Vagina (tissue), 2 donors: ENCODE data around the gene DHFR.

ENCODE experiments used
- CTCF ChIP-seq, 3 experiments: fragments of 450-650 bp in 2 of 3; fragments of 200-600 bp in 1 of 3; sonication (generic) in 1 of 3; IDR thresholded peaks; one replicate each; pipeline ENCODE4 v1.5.1; 2017 to 2019; ENCODE audit warnings: antibody characterized with exemption in 3 of 3, mild to moderate bottlenecking in 2 of 3, moderate library complexity in 2 of 3
- POLR2A ChIP-seq, 2 donors: fragments of 450-650 bp; IDR thresholded peaks; one replicate each; pipeline ENCODE4 v1.6.1; 2017; ENCODE audit warnings: antibody characterized with exemption in 2 of 2, mild to moderate bottlenecking in 2 of 2, moderate library complexity in 2 of 2
- POLR2AphosphoS5 ChIP-seq, 2 donors: sonication (generic); formaldehyde crosslinking; IDR thresholded peaks; one replicate each; pipeline ENCODE4 v1.9.0; 2017; ENCODE audit warnings: antibody characterized with exemption in 2 of 2, mild to moderate bottlenecking in 2 of 2, low read depth in 1 of 2; ENCODE audit not compliant: insufficient read depth in 1 of 2

GRCh38 chr5:80631278-80632259 is 23.2 kb downstream of the DHFR start:
- TF ChIP-seq POLR2AphosphoS5 (IDR thresholded peaks at IDR 0.05; ENCODE audit: insufficient read depth in 1 of 2, low read depth in 1 of 2) (no peak), POLR2A (IDR thresholded peaks at IDR 0.05) (no peak), CTCF (IDR thresholded peaks at IDR 0.05) (no peak)
